Neural progenitor cell (in vitro differentiated cells): ENCODE data around the gene MMP20.
A peak's percentile ranks its signal among the peaks of the same experiment; 100 is the strongest.

Experiments
- CTCF ChIP-seq: fragments of 200-600 bp; sonication (generic); IDR thresholded peaks from 2 replicates; pipeline ENCODE4 v1.5.1; 2017; ENCODE audit warnings: antibody characterized with exemption, mild to moderate bottlenecking
- EZH2 ChIP-seq: fragments of 200-600 bp; sonication (generic); IDR thresholded peaks from 2 replicates; pipeline ENCODE4 v1.6.1; 2017; ENCODE audit warnings: antibody characterized with exemption, mild to moderate bottlenecking, moderate library complexity
- EZH2phosphoT487 ChIP-seq: fragments of 200-600 bp; sonication (generic); IDR thresholded peaks from 2 replicates; pipeline ENCODE4 v1.6.1; 2017; ENCODE audit warnings: antibody characterized with exemption

GRCh38 chr11:102666331-102666957 is 41.3 kb upstream of the MMP20 start:
- TF ChIP-seq CTCF (peak; percentile 92), EZH2 (no peak), EZH2phosphoT487 (no peak)
